HepG2 (cell line): ENCODE results near the gene DLX1. TPM values are rescaled to one million over a fixed set of nuclear protein-coding genes. Genes with fewer than 3 reads are reported as not detected.

Experiments
- ATAC-seq: fragments of 200-7000 bp; cut with Tn5 transposase; 3 replicates; pipeline ENCODE4 v1.9.1; 2020; ENCODE audit warnings: mild to moderate bottlenecking, moderate library complexity
- BruUV-seq: library from RNA; stranded (reverse); fragments of 400-500 nt; replicated peaks from 2 replicates; lab custom pipeline; 2021; lab: Mats Ljungman, UMichigan
- CTCF ChIA-PET: fragments of 300-600 bp; formaldehyde crosslinking; extraction: SDS; loops from one replicate; lab custom pipeline; 2021; ENCODE audit warnings: low total read pairs, inconsistent platforms, low intra/inter-chr PET ratio; lab: Yijun Ruan, JAX
- POLR2A ChIA-PET: fragments of 350-600 bp; sonication (Branson Sonifier 250); formaldehyde crosslinking; loops from one replicate; lab custom pipeline; 2020; ENCODE audit warnings: antibody characterized with exemption, inconsistent platforms; lab: Yijun Ruan, JAX
- DNase-seq: peaks from one replicate; pipeline ENCODE4 v3.0.0-alpha.2; 2015; ENCODE audit warnings: low spot score
- FAIRE-seq: peaks from 3 replicates; lab custom pipeline; 2011; peaks lifted over from hg19 to GRCh38; lab: Jason Lieb, UNC
- H2AFZ ChIP-seq: one replicate; pipeline ENCODE4 v1.6.1; 2011; ENCODE audit warnings: low read length, inconsistent platforms
- H3K27ac ChIP-seq: fragments of 300-600 bp; 3 replicates; pipeline ENCODE4 v1.8.0; 2011; ENCODE audit warnings: mixed run types, mild to moderate bottlenecking, mixed read lengths, low read length, inconsistent platforms; ENCODE audit not compliant: insufficient read depth; ENCODE audit errors: extremely low read length
- H3K27me3 ChIP-seq, 2 experiments: fragments of 200-600 bp in 1 of 2; 2 replicates in 1 of 2; 3 replicates in 1 of 2; pipeline versions ENCODE4 v1.6.0 to v1.8.0; 2011; ENCODE audit warnings: low read length in 2 of 2, mild to moderate bottlenecking in 2 of 2, moderate library complexity in 2 of 2, inconsistent platforms in 1 of 2; ENCODE audit not compliant: insufficient read depth in 2 of 2, control insufficient read depth in 1 of 2
- H3K36me3 ChIP-seq, 2 experiments: fragments of 200-600 bp in 1 of 2; replicated peaks in 1 of 2; 2 replicates in 1 of 2; 3 replicates in 1 of 2; pipeline versions ENCODE4 v1.5.1 to v1.8.0; 2011; ENCODE audit warnings: low read length in 2 of 2, inconsistent platforms in 1 of 2; ENCODE audit not compliant: insufficient read depth in 2 of 2, control insufficient read depth in 1 of 2
- H3K4me1 ChIP-seq: 2 replicates; pipeline ENCODE4 v1.5.1; 2012; ENCODE audit warnings: low read length, inconsistent platforms; ENCODE audit not compliant: insufficient read depth
- H3K4me2 ChIP-seq: 2 replicates; pipeline ENCODE4 v1.6.0; 2011; ENCODE audit warnings: low read depth, low read length, inconsistent platforms
- H3K4me3 ChIP-seq, 3 experiments: fragments of 200-600 bp in 1 of 3; sonication (generic), shearing (Covaris generic) in 1 of 3; replicated peaks in 1 of 3; 2 replicates each; pipeline ENCODE4 v1.5.1; 2011 to 2016; ENCODE audit warnings: low read length in 3 of 3, inconsistent platforms in 2 of 3, low read depth in 2 of 3, mild to moderate bottlenecking in 2 of 3, control low read depth in 1 of 3, mixed read lengths in 1 of 3; ENCODE audit not compliant: insufficient read depth in 1 of 3
- H3K79me2 ChIP-seq: one replicate; pipeline ENCODE4 v1.6.1; 2011; ENCODE audit warnings: low read length, inconsistent platforms; ENCODE audit not compliant: insufficient read depth
- H3K9ac ChIP-seq: 2 replicates; pipeline ENCODE4 v1.6.0; 2011; ENCODE audit warnings: mild to moderate bottlenecking, low read depth, low read length, inconsistent platforms; ENCODE audit not compliant: insufficient read depth
- H3K9me3 ChIP-seq: 2 replicates; pipeline ENCODE4 v1.5.1; 2012; ENCODE audit warnings: mild to moderate bottlenecking, low read length
- H4K20me1 ChIP-seq: 2 replicates; pipeline ENCODE4 v1.6.0; 2011; ENCODE audit warnings: inconsistent platforms, mild to moderate bottlenecking, low read length, moderate library complexity; ENCODE audit not compliant: insufficient read depth
- AKAP8 ChIP-seq: sonication (generic); formaldehyde crosslinking; IDR thresholded peaks from 2 replicates; pipeline ENCODE4 v1.5.1; 2020; ENCODE audit warnings: mild to moderate bottlenecking, missing genetic modification reagents
- ATM ChIP-seq: fragments of 450-650 bp; IDR thresholded peaks from 2 replicates; pipeline ENCODE4 v1.7.1; 2017; ENCODE audit warnings: mild to moderate bottlenecking, borderline replicate concordance
- FOXK1 ChIP-seq: sonication (generic); formaldehyde crosslinking; IDR thresholded peaks from 2 replicates; pipeline ENCODE4 v1.4.0; 2020; ENCODE audit warnings: low read depth, missing genetic modification reagents, borderline replicate concordance
- KAT8 ChIP-seq: IDR thresholded peaks from 2 replicates; pipeline ENCODE4 v1.6.1; 2016; ENCODE audit warnings: missing genetic modification reagents, missing compliant biosample characterization
- KLF9 ChIP-seq: IDR thresholded peaks from 2 replicates; pipeline ENCODE4 v1.6.1; 2016; ENCODE audit warnings: low read depth
- NR3C1 ChIP-seq: sonication (generic); formaldehyde crosslinking; IDR thresholded peaks from 2 replicates; pipeline ENCODE4 v1.4.0; 2020; ENCODE audit warnings: missing genetic modification reagents
- PITX1 ChIP-seq: sonication (generic); formaldehyde crosslinking; IDR thresholded peaks from 2 replicates; pipeline ENCODE4 v1.5.1; 2020; ENCODE audit warnings: mild to moderate bottlenecking, missing genetic modification reagents
- SATB2 ChIP-seq: sonication (generic); formaldehyde crosslinking; IDR thresholded peaks from 2 replicates; pipeline ENCODE4 v1.5.0; 2020; ENCODE audit warnings: missing genetic modification reagents
- SMYD3 ChIP-seq: sonication (generic); formaldehyde crosslinking; IDR thresholded peaks from 2 replicates; pipeline ENCODE4 v1.8.1; 2023; ENCODE audit warnings: mild to moderate bottlenecking, missing genetic modification reagents
- THYN1 ChIP-seq: sonication (generic); formaldehyde crosslinking; IDR thresholded peaks from 2 replicates; pipeline ENCODE4 v1.8.1; 2023; ENCODE audit warnings: low read depth, mild to moderate bottlenecking, moderate library complexity, missing genetic modification reagents, borderline replicate concordance
- ZBTB43 ChIP-seq: sonication (generic); formaldehyde crosslinking; conservative IDR thresholded peaks from 2 replicates; pipeline ENCODE4 v1.4.0; 2020; ENCODE audit warnings: missing genetic modification reagents
- ZNF264 ChIP-seq: sonication (generic); formaldehyde crosslinking; IDR thresholded peaks from 2 replicates; pipeline ENCODE4 v1.4.0; 2020; ENCODE audit warnings: missing genetic modification reagents
- ZNF572 ChIP-seq: sonication (generic); formaldehyde crosslinking; IDR thresholded peaks from 2 replicates; pipeline ENCODE4 v1.5.1; 2020; ENCODE audit warnings: mild to moderate bottlenecking, missing genetic modification reagents
- ZNF784 ChIP-seq: sonication (generic); formaldehyde crosslinking; IDR thresholded peaks from 2 replicates; pipeline ENCODE4 v1.5.1; 2020; ENCODE audit warnings: missing genetic modification reagents, mild to moderate bottlenecking, borderline replicate concordance
- WGBS: methylation state at CpG from one replicate; pipeline ENCODE4 v1.1.6; 2017; ENCODE audit warnings: low lambda C conversion rate; 5-methylcytosine and 5-hydroxymethylcytosine counted together
- in situ Hi-C: cut with HindIII; loops from 2 replicates; pipeline ENCODE4 v1.10.0; 2017; ENCODE audit warnings: low pct_unique_long_range_greater_than_20kb; ENCODE audit not compliant: extremely low pct_ligation_motif_present
- intact Hi-C: fragments of 100-400 bp; cut with micrococcal nuclease; formaldehyde crosslinking; loops from one replicate; pipeline ENCODE4 v1.10.0; 2022; ENCODE audit not compliant: unreplicated experiment
- polyA plus RNA-seq, 8 experiments: library from polyadenylated mRNA; depleted of rRNA in 3 of 8; stranded (reverse) in 7 of 8; unstranded in 1 of 8; fragments of >200 nt; fragmentation: Illumina TruSeq in 4 of 8; extraction: Trizol in 4 of 8; gene quantifications; 2 replicates each; pipeline versions ENCODE4 v1.2.1 to v1.2.3, GENCODE V29; 2011 to 2016; ENCODE audit warnings: low read depth in 4 of 8, missing spikeins in 1 of 8, mixed read lengths in 1 of 8; ENCODE audit not compliant: insufficient read depth in 1 of 8
- total RNA-seq, 5 experiments: library from RNA; depleted of rRNA; stranded (reverse); fragments of >200 nt; fragmentation: Illumina TruSeq; extraction: Trizol; gene quantifications; 2 replicates each; pipeline ENCODE4 v1.2.3, GENCODE V29; 2016; ENCODE audit warnings: low read depth in 1 of 5

DLX1 gene
- total and polyA plus RNA-seq, 2 of the 13 experiments (the other 11 are each of a cell fraction or from before 2014, with no cell fraction given), result 0.18 to 0.86 TPM

- Histone ChIP-seq H3K4me1 (peaks cover 65% of the 10 kb centered on the region), H3K4me2 (no peak overlapping the region), H3K9me3 (no peaks in the 10 kb centered on the region), H3K79me2 (no peaks in the 10 kb centered on the region), H3K36me3 (no peaks in the 10 kb centered on the region), H3K27me3 (no peaks in the 10 kb centered on the region), H3K4me3 (no peak overlapping the region), H4K20me1 (no peaks in the 10 kb centered on the region), H3K27ac (no peak overlapping the region), H3K9ac (no peak overlapping the region), H2AFZ (no peak overlapping the region)
- WGBS, result 100% methylated on average over 1 of the region's 1 CpG
- FAIRE-seq, result no peak
- no peak for DNase-seq
- no peak for ATAC-seq
- POLR2A ChIA-PET, result interaction anchor here (1.4 kb wide), 1 partner anchor 52 kb away, joined by 3 read pairs; the partner anchor contains the start of gene DLX2
- in situ Hi-C loops, result no loop called here
- BruUV-seq, result no TSS peak
- CTCF ChIA-PET, result no interaction called here
- intact Hi-C loops, result loop anchor here (5.0 to 10.0 kb wide), 2 partner anchors 37 to 46 kb away; partner anchors contain the start of gene DLX1
- TF ChIP-seq AKAP8 (no peak), NR3C1 (no peak), SATB2 (CRISPR knock-in tag) (no peak), KLF9 (CRISPR knock-in tag) (no peak)
Measured at GRCh38 chr2:172050479-172051125, 34.7 kb upstream of the DLX1 start.

GRCh38 chr2:172052000-172052983 lies 33.0 kb upstream of the DLX1 start:
- intact Hi-C loops, result loop anchor here (2.0 to 10.0 kb wide), 3 partner anchors 35 to 51 kb away; partner anchors contain the start of genes DLX1 and DLX2
- in situ Hi-C loops, result no loop called here
- Histone ChIP-seq H2AFZ (peak overlapping the region; percentile 15), H3K9ac (peak overlapping the region; percentile 33; the same call in 1 of the 2 replicates), H3K27me3 (no peaks in the 10 kb centered on the region), H3K4me2 (peak overlapping the region; percentile 71), H3K4me3 (peak overlapping the region; percentile 5 to 32 (median 28); a peak in 4 of 6 replicates), H4K20me1 (no peaks in the 10 kb centered on the region), H3K9me3 (no peaks in the 10 kb centered on the region), H3K36me3 (no peaks in the 10 kb centered on the region), H3K27ac (peak overlapping the region; percentile 60), H3K79me2 (no peaks in the 10 kb centered on the region), H3K4me1 (peaks cover 63% of the 10 kb centered on the region)
- BruUV-seq, result no TSS peak
- ChIA-PET CTCF (no interaction called here), POLR2A (interaction anchor here (1.1 to 1.8 kb wide), 7 partner anchors 8 to 130 kb away, joined by 3 to 16 read pairs (median 7); partner anchors contain the start of genes DLX1, DLX2 and HAT1)
- FAIRE-seq (peak; percentile 85), DNase-seq (peak; percentile 98), ATAC-seq (peak; percentile 98)
- WGBS, result 15% methylated on average over 4 of the region's 4 CpGs
- peak; percentile 89 for TF ChIP-seq FOXK1
- no peak for TF ChIP-seq ZNF784 (CRISPR knock-in tag)
- TF ChIP-seq ATM, result no peak
- no peak for TF ChIP-seq ZNF572
- peak; percentile 65; the same call in 1 of the 2 replicates for TF ChIP-seq THYN1
- peak; percentile 96 for TF ChIP-seq ZNF264 (CRISPR knock-in tag)
- TF ChIP-seq PITX1 (CRISPR knock-in tag), result peak; percentile 75
- peak; percentile 87 for TF ChIP-seq KAT8 (CRISPR knock-in tag)
- TF ChIP-seq SMYD3, result peak; percentile 76; the same call in 1 of the 2 replicates
- peak; percentile 88; the same call in 1 of the 2 replicates for TF ChIP-seq ZBTB43 (CRISPR knock-in tag)
